ENCODE results near the gene ZER1.
A peak's percentile ranks its signal among the peaks of the same experiment; 100 is the strongest.

ZER1 gene

GRCh38 chr9:128733256-128733655 is 38.5 kb downstream of the ZER1 start:
- H3K27me3 ChIP-seq (ENCODE audit: insufficient read depth, insufficient read length) = no peaks in the 10 kb centered on the region
- peaks cover 42% of the 10 kb centered on the region for H3K36me3 ChIP-seq (ENCODE audit: insufficient read depth, insufficient read length, low read length)
- no peak overlapping the region for H3K9ac ChIP-seq (ENCODE audit: insufficient read length, low read depth)
- H3K4me1 ChIP-seq (ENCODE audit: insufficient read depth, insufficient read length) = peaks cover 10% of the 10 kb centered on the region
- no peaks in the 10 kb centered on the region for H3K9me3 ChIP-seq (ENCODE audit: insufficient read depth, low read length)
- TF ChIP-seq SUZ12 (IDR thresholded peaks at IDR 0.05; ENCODE audit: extremely low read depth, insufficient read depth, insufficient read length) (no peak), ZNF274 (IDR thresholded peaks at IDR 0.05; ENCODE audit: low read depth, low read length) (no peak), YY1 (IDR thresholded peaks at IDR 0.05; ENCODE audit: insufficient read depth, insufficient read length) (peak; percentile 84)
- peak; percentile 97 for DNase-seq (ENCODE audit: low read depth, low spot score)
- H3K4me3 ChIP-seq (ENCODE audit: insufficient read length, low read depth) = no peak overlapping the region

DNA sequence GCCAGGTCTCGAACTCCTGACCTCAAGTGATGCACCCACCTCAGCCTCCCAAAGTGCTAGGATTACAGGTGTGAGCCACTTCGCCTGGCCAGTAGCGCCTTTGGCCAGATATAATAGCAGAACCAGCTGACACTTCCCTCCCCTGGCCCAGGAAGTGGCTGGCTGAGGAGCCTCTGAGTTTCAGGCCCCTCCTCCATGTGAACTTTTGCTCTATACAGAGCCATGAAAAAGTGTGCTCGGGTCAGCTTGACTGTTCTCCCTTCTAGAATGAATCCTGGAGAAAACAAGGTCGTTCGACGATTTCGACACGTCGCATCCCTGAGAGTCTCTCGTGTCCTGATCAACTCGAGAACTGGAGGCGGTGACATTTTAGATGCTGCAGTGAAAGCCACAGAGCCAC is 39.2 kb downstream of the ZER1 start:
- DNase-seq (ENCODE audit: low read depth, low spot score) = no peak
- no peaks in the 10 kb centered on the region for H3K9me3 ChIP-seq (ENCODE audit: insufficient read depth, low read length)
- TF ChIP-seq SUZ12 (IDR thresholded peaks at IDR 0.05; ENCODE audit: extremely low read depth, insufficient read depth, insufficient read length) (no peak), YY1 (IDR thresholded peaks at IDR 0.05; ENCODE audit: insufficient read depth, insufficient read length) (no peak), ZNF274 (IDR thresholded peaks at IDR 0.05; ENCODE audit: low read depth, low read length) (no peak)
- H3K36me3 ChIP-seq (ENCODE audit: insufficient read depth, insufficient read length, low read length) = peaks cover 45% of the 10 kb centered on the region
- no peak overlapping the region for H3K9ac ChIP-seq (ENCODE audit: insufficient read length, low read depth)
- no peaks in the 10 kb centered on the region for H3K27me3 ChIP-seq (ENCODE audit: insufficient read depth, insufficient read length)
- no peak overlapping the region for H3K4me3 ChIP-seq (ENCODE audit: insufficient read length, low read depth)
- peaks cover 10% of the 10 kb centered on the region for H3K4me1 ChIP-seq (ENCODE audit: insufficient read depth, insufficient read length)

DNA sequence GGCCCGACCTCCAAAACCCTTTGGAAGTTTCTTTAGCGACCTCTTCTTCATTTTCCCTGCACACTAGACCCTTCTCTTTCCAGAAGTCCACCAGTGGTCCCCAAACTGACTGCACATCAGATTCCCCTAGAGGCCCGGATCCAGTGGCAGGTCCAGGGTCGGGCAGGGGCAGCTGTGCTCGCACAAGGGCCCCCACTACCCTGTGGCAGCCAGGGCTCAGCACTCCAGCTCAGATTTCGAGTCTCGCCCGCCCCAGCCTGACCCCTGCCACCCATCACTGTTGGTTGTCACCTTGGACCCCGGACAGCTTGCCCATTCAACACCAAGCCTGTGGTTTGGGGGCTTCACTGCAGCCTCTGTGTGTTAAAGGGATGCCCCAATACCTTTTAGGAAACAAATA is 40.0 kb downstream of the ZER1 start:
- DNase-seq (ENCODE audit: low read depth, low spot score) = no peak
- TF ChIP-seq YY1 (IDR thresholded peaks at IDR 0.05; ENCODE audit: insufficient read depth, insufficient read length) (no peak), ZNF274 (IDR thresholded peaks at IDR 0.05; ENCODE audit: low read depth, low read length) (no peak), SUZ12 (IDR thresholded peaks at IDR 0.05; ENCODE audit: extremely low read depth, insufficient read depth, insufficient read length) (no peak)
- H3K4me3 ChIP-seq (ENCODE audit: insufficient read length, low read depth) = no peak overlapping the region

DNA sequence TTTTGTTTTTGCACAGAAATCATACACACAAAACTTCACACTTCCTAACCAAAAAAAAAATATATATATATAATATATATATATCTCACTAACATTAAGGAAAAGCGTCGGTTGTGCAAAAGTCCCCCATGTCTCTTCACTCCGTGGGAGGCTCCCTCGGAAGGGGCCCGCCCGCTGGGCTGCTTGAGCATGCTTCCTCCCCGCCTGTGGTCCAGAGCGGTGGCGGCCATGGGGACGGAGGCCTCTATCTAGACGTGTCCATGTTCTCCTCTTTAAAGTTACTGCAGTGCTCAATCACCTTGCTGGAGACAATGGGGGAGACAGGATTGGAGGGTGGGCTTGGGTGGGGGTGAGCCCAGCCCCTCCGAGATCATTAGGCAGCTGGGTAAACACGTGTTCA is 40.6 kb downstream of the ZER1 start:
- Histone ChIP-seq H3K36me3 (ENCODE audit: insufficient read depth, insufficient read length, low read length) (peaks cover 41% of the 10 kb centered on the region), H3K4me1 (ENCODE audit: insufficient read depth, insufficient read length) (peaks cover 10% of the 10 kb centered on the region), H3K9ac (ENCODE audit: insufficient read length, low read depth) (no peak overlapping the region), H3K9me3 (ENCODE audit: insufficient read depth, low read length) (no peaks in the 10 kb centered on the region), H3K4me3 (ENCODE audit: insufficient read length, low read depth) (no peak overlapping the region), H3K27me3 (ENCODE audit: insufficient read depth, insufficient read length) (no peaks in the 10 kb centered on the region)
- no peak for DNase-seq (ENCODE audit: low read depth, low spot score)
- TF ChIP-seq YY1 (IDR thresholded peaks at IDR 0.05; ENCODE audit: insufficient read depth, insufficient read length) = no peak
- no peak for TF ChIP-seq SUZ12 (IDR thresholded peaks at IDR 0.05; ENCODE audit: extremely low read depth, insufficient read depth, insufficient read length)
- no peak for TF ChIP-seq ZNF274 (IDR thresholded peaks at IDR 0.05; ENCODE audit: low read depth, low read length)

More for the DNA sequence above, 40.0 kb downstream of the ZER1 start:
- peaks cover 41% of the 10 kb centered on the region for H3K36me3 ChIP-seq (ENCODE audit: insufficient read depth, insufficient read length, low read length)
- no peaks in the 10 kb centered on the region for H3K27me3 ChIP-seq (ENCODE audit: insufficient read depth, insufficient read length)
- no peak overlapping the region for H3K9ac ChIP-seq (ENCODE audit: insufficient read length, low read depth)
- H3K9me3 ChIP-seq (ENCODE audit: insufficient read depth, low read length) = no peaks in the 10 kb centered on the region
- peaks cover 10% of the 10 kb centered on the region for H3K4me1 ChIP-seq (ENCODE audit: insufficient read depth, insufficient read length)

DNA sequence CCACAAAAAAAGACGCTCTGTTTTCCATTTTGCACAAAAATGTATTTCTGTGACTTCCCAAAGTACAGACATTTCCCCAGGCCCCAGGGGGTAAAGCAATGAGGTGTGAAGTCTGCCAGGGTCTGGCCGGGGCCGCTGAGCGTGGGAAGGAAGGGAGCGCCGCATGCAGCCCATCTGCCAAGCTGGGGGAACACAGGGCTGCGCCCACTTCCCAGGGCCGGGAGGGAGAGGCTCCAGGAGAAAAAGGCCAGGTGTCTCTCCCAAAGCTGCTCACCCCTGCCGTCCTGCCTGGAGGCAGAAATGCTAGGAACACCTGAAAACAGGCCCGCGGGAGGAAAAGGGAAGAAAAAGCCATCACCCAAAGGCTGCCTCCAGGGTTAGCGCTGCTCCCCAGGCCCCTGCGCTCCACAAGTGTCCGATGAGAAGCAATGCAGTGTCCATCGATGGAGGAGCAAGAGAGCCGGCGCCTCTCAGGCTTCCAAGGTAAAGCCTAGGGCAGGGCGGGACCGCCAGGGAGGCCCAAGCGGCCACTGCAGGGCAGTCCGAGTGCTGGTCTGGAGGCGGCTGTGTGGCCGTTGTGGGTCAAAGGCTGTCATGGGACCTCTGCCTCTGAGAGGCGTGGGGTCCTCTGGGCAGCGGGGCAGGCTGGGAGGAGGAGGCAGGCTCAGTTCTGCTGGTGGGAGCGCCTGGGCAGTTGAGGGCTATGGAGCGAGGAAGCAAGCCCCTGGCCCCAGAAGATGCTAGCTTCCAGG is 41.8 kb downstream of the ZER1 start:
- TF ChIP-seq ZNF274 (IDR thresholded peaks at IDR 0.05; ENCODE audit: low read depth, low read length) (no peak), YY1 (IDR thresholded peaks at IDR 0.05; ENCODE audit: insufficient read depth, insufficient read length) (no peak), SUZ12 (IDR thresholded peaks at IDR 0.05; ENCODE audit: extremely low read depth, insufficient read depth, insufficient read length) (no peak)
- H3K9ac ChIP-seq (ENCODE audit: insufficient read length, low read depth) = peak overlapping the region; percentile 29
- H3K27me3 ChIP-seq (ENCODE audit: insufficient read depth, insufficient read length) = no peaks in the 10 kb centered on the region
- no peaks in the 10 kb centered on the region for H3K9me3 ChIP-seq (ENCODE audit: insufficient read depth, low read length)
- H3K4me3 ChIP-seq (ENCODE audit: insufficient read length, low read depth) = no peak overlapping the region
- no peak for DNase-seq (ENCODE audit: low read depth, low spot score)
- peaks cover 7% of the 10 kb centered on the region for H3K4me1 ChIP-seq (ENCODE audit: insufficient read depth, insufficient read length)
- H3K36me3 ChIP-seq (ENCODE audit: insufficient read depth, insufficient read length, low read length) = peaks cover 39% of the 10 kb centered on the region

DNA sequence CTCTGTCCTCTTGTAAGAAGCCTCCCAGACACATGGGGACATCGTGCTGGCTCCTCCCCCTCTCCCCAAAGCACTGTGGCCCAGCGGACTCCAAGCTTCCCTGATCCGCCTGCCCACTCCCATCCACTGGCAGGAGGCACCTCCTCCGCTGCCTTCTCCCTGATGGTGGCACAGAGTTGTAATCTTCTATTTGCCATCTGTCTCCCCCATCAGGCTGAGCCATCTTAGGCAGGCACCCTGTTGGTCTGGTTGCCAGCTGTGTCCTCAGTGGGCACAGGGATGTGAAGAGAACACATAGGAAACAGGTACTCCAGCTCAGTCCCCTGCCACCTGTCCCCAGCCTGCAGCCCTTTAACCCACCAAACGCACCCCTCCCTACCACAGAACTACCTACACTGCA is 42.4 kb downstream of the ZER1 start:
- TF ChIP-seq SUZ12 (IDR thresholded peaks at IDR 0.05; ENCODE audit: extremely low read depth, insufficient read depth, insufficient read length) = no peak
- TF ChIP-seq ZNF274 (IDR thresholded peaks at IDR 0.05; ENCODE audit: low read depth, low read length) = no peak
- no peak for TF ChIP-seq YY1 (IDR thresholded peaks at IDR 0.05; ENCODE audit: insufficient read depth, insufficient read length)
- Histone ChIP-seq H3K9me3 (ENCODE audit: insufficient read depth, low read length) (no peaks in the 10 kb centered on the region), H3K4me3 (ENCODE audit: insufficient read length, low read depth) (no peak overlapping the region), H3K4me1 (ENCODE audit: insufficient read depth, insufficient read length) (peaks cover 10% of the 10 kb centered on the region), H3K9ac (ENCODE audit: insufficient read length, low read depth) (peak overlapping the region; percentile 29), H3K27me3 (ENCODE audit: insufficient read depth, insufficient read length) (no peaks in the 10 kb centered on the region), H3K36me3 (ENCODE audit: insufficient read depth, insufficient read length, low read length) (peaks cover 33% of the 10 kb centered on the region)
- no peak for DNase-seq (ENCODE audit: low read depth, low spot score)

DNA sequence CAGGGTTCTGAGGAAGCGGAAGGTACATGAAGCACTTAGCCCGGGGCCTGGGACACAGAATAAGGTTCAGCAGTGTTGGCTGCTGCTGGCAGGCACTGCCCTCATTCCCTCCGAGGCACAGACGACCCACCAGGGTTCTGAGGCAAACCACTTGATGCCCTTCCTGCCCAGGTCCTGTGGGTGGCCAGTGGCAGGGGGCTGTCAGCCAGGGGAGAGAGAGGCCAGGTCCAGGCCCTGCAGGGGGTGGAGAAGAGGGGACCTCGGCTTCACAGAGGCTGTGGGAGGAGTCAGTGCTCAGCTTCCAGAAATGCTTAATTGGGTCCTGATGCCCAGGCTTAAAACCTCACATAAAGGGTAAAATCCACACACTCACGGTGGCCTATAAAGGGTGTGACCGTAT is 43.4 kb downstream of the ZER1 start:
- no peaks in the 10 kb centered on the region for H3K9me3 ChIP-seq (ENCODE audit: insufficient read depth, low read length)

More for the DNA sequence above, 43.4 kb downstream of the ZER1 start:
- Histone ChIP-seq H3K4me3 (ENCODE audit: insufficient read length, low read depth) (no peak overlapping the region), H3K9ac (ENCODE audit: insufficient read length, low read depth) (no peak overlapping the region), H3K36me3 (ENCODE audit: insufficient read depth, insufficient read length, low read length) (peaks cover 32% of the 10 kb centered on the region), H3K27me3 (ENCODE audit: insufficient read depth, insufficient read length) (no peaks in the 10 kb centered on the region), H3K4me1 (ENCODE audit: insufficient read depth, insufficient read length) (peaks cover 12% of the 10 kb centered on the region)
- DNase-seq (ENCODE audit: low read depth, low spot score) = no peak
- TF ChIP-seq SUZ12 (IDR thresholded peaks at IDR 0.05; ENCODE audit: extremely low read depth, insufficient read depth, insufficient read length) (no peak), ZNF274 (IDR thresholded peaks at IDR 0.05; ENCODE audit: low read depth, low read length) (no peak), YY1 (IDR thresholded peaks at IDR 0.05; ENCODE audit: insufficient read depth, insufficient read length) (no peak)

Measured in NT2/D1 (cell line).